ENCODE measurements around the gene CIRBP.
A peak's percentile ranks its signal among the peaks of the same experiment; 100 is the strongest.

The CIRBP gene

DNA sequence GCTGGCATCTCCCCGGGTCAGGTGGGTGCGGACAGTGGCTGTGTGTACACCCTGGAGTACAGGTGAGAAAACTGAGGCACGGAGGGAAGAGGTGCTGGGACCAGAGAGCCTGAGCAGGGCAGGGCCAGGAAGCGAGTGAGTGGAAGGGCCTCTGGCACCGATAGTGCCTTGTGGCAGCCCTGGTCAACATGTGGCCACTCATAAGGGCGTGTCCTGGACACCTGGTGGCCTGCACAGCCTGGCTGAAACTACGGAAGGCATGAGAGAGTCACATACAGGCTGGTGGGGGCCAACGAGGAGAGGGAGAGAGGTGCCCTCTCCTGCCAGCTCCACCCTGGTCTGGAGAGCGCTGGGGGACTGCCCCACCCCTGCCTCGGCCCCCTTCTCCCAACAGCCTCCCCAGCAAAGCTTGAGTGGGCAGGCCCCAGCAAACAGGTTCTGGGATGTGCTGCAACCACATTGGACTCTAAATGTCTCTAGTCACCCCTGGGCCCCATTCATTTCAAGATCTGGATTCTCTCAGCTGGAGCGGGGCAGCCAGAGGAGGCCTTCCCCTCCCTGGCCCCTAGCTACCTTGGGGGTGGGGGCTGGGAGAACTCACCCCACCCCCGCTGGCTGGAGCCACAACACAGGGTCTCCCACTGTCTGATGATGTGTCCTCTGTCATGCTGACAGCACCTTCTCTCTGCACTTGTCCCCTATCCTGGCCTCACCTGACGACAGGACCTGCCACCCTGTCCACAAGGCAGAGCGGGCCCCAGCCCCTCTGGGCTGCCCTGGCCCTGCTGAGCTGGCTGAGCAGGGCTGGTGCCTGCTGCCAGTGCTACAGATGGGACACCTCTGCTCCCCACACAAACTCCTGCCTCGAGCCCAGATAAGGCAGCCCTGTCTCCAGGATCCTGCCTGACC is 37.1 kb upstream of the CIRBP start:
- no peak for DNase-seq

DNA sequence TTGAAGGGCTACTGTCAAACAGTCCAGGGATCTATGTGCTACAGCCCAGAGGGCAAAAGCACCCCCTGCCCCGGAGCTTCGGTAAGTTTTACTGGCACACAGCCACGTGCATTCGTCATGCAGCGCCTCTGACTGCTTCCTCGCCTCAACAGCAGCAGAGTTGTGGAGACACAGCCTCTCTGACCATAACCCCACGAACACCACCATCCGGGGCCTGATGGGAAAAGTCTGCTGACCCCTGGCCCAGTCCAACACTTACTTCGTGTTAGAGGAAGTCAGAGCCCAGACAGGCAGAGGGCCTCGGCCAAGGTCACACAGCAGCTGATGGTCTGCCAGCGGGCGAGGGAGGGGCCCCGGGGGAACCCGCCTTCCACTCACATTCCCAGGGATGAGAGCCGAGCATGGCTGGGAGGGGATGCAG is 36.5 kb upstream of the CIRBP start:
- no peak for DNase-seq

DNA sequence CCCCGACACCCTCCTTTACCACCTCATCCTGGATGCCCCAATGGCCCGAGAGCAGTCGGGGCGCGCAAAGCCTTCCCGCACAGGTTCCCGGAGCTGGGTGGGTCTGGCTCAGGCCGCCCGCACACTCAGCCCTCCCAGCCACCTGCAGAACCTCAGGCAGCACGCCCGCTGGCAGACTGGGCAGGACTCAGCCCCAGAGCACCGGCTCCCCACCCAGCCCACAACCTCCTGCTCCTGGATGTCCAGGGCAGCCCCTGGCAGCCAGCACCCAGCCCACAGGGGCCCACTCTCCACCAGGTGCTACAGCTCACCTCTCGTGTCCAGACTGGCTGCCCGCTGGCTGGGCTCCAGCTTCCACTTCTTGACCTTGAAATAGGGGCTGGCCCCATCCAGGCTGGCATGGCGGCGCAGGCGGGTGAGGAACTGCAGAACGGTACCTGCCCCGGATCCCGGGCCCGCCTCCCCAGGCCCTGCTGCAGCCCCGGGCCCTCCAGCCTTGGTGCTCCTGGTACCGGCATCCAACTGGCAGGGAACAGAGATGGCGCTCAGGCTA is 35.9 kb upstream of the CIRBP start:
- DNase-seq = no peak

DNA sequence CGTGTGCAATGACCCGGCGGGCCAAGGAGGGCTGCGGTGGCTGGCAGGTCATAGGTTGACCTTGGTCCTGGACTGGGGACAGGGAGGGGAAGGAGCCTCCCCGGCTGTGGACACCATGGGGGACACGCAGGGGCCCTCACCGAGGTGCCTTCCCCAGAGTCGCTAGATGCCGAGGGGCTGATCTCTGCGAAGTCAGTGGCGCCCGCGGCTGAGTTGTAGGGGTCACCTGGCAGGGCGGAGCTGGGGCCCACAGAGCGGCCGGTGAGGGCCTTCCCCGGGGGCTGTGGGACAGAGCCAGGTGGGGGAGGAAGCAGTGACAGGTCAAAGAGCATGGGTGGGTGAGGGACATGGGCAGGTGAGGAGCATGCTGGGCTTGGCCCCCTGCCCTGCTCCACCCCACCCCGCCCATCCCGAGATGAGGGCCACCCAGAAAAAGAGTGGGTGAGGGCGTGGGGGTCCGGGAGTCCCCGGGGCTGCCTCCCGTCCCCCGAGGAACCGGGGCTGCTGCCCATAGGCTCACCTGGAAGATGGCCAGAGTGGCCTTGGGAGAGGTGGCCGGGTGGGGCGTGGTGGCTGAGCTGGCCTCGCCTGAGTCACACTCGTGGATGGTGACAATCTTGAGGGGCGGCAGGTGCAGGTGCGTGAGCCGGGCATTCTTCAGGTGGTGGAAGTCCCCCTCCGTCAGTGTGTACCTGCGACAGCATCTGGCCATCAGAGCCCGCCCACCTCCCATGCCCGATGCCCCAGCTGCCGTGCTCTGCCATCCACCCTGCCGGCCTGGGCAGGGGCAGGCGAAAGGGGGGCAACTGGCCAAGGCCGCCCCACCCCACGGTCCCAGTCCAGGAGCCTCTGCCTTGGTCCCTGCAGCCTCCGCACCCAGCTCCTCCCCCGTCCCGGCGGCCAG is 34.8 kb upstream of the CIRBP start:
- no peak for DNase-seq

DNA sequence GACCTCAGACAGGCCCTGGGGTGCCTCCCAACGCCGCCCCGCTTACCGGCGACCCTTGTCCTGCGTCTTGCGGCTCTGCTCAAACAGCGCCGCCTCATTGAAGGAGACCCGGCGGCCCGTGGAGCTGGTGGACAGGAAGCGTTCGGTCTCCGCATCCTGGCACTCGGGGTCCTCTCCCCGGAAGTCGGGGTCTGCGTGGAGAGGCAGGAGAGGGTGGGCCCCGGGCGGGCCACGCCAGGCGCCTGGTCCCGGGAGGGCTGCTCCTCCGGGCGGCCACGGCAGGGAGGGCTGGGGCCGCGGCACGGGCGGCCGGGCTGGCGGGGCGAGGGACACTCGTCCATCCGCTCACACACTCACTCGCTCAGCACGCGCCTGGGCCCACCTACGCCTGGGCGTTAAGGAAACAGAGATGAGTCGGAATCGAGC is 34.2 kb upstream of the CIRBP start:
- DNase-seq = no peak

DNA sequence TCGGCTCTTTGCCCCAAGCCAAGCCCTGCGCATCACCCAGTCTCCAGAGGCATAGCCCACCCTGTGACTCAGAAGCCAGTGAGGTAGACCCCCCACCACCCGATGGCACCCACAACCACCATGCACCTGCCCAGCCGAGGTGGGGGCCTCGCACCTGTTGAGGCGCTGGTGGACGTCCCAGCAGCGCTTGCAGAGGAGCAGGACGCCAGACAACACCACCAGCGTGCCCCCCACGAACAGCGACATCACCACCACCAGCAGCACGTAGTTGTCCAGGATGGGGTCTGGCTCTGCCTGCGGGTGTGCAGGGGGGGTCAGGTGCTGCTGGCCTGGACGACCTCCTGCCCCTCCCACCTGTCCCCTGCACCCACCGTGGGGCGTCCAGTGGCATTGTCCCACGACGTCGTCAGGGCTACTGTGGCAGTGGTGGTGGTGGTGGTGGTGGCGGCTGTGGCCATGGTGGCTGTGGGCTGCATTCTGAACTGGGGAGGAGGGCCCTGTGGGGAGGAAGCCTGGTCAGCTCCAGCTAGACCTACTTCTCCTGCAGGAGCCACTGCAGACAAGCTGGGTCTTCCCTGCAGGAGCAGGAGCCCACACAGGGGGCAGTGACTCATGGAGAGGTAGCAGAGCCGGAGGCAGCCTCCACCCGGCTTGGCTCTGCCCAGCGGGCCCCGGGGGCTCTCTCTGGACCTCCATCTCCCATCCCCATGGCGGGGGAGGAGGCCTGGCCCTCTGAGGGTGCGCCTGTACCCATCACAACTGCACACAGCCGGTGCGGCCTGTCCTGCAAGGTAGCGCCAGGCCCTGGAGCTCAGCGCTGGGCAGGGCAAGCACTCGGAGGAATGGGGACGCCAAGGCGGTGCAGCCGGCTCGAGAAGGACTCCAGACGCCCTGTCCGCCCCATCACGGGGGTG is 33.2 kb upstream of the CIRBP start:
- no peak for DNase-seq

DNA sequence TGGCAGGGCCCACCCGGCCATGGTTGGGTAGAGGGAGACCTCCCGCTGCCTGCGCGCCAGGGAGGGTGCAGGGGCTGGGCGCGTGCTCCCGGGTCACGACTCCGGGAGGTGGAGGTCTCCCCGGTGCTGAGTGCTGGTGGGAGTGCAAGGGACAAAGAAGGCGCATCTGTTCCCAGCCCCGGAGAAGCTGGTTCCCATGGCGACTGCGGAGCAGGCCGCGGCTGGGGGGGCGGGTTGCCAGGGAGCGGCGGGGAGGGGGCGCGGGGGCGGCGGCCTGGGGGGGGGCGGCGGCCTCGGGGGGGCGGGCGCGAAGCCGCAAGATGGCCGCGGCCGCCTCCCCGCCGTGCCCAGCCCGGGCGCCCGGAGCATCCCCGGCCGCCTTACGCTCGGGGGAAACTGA is 32.6 kb upstream of the CIRBP start:
- DNase-seq = no peak

DNA sequence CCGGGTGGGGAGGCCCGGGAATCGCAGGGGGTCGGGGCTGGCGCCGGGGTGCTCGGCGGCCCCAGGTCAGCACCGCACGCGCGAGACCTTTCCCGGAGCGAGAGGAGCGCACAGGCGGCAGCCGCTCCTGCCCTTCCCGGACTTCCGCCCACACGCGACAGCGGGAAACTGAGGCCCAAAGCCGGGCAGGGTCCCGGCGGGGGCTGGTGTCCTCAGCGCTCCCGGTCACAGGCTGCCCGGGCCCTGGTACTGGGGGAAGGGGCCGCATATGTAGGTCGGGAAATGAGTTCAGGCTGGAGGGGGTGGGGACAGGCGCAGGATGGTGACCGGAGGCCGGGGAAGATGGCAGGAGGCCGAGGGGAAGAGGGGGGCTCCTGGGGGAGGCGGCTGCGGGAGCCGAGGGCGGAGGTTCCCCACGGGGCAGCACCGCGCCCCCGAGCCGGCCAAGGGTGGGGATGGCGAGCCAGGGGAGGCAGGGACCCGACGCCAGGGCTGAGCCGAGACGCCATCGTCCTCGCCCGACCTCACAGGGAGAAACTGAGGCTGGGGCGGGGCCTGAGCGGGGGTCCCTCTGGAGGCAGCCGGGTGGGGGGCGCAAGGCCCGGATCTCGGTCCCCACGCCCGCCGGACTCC is 32.0 kb upstream of the CIRBP start:
- DNase-seq = no peak

DNA sequence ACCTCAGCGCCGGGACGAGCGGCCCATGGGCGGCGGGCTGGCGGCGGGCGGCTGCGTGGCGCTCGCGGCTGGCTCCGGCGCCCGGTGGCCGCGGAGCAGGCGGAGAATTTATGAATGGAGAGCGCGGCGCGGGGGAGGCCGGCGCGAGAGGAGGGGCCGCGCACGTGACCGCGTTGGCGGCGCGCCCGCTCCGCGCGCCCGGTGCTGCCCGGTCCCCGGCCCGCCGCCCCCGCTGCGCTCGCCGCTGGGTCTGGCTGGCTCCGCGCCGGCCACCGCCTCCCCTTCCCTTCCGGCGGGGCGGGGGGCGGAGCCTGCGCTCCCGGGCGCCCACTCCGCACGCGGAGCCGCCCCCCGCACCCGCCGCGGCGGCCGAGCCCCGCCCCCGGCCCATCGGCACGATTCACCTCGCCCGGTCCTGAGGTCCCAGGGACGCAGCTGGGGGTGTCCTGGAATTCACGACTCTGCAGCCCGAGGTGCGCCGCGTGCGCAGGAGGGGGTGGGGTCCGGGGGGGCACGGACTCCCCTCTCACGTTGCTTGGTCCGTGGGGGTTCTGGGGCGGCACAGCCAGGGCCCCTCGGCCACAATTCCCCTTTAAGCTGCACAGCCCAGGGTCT is 31.3 kb upstream of the CIRBP start, which contains the start of gene CBARP:
Gene CBARP (minus strand): TSS at position 252 of the 615 bp plus-strand sequence. CDS start 1,905 bp downstream, outside the sequence.
- no peak for DNase-seq

DNA sequence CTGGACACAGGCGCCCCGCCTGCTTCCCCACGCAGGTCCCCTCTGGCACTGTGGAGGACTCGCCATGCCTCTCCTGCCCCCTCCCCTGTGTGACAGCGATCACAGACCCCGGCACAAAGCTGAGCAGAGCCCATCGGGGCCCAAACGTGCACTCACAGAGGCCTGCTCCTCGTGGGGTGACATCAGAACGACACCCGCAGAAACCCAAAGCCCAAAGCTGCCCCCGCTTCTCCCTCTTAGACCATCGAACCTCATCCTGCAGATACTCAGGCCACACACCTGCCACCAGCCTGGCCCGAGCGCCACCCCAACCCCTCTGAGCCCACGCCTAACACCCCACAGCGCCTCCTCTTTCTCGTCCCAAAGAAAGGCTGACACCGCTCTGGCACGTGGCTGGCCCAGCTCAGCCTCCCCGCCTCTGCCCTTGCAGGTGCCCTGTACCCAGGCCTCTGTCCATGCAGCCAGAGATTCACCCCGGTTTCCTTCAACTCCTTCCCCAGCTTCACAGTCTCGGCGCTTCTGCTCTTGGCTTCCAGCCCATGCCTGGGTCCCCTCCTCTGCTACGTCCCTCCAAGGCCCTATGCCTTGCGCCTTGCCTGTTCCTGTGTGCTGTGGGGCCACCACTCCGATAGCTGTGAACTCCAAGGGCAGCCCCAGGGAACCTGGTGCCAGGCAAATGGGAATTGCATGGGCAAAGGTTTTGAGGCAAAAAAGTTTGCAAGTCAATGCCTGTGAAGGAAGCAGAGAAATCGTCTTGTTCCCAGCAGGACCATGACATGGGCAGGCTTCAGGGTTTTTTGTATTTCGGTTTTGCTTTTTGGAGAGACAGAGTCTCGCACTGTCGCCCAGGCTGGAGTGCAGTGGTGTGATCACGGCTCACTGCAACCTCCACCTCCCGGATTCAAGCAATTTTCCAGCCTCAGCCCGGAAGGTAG is 30.5 kb upstream of the CIRBP start:
- DNase-seq = no peak

DNA sequence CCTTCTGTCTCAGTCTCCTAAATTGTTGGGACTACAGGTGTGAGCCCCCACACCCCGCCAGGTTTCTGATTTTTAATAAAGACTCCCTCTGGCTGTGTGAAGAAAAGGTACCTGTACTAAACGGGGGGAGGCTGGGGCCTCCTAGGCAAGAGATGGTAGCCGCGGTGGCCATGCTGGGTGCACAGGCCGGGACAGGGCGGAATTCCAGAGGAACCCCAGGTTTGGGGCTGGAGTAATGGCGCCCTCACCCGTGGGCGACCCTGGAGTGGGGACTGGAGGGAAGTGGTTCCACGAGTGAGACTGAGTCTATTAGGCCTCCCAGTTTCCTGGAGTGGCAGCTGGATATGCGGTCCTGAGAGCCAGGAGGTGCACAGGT is 29.7 kb upstream of the CIRBP start:
- no peak for DNase-seq

DNA sequence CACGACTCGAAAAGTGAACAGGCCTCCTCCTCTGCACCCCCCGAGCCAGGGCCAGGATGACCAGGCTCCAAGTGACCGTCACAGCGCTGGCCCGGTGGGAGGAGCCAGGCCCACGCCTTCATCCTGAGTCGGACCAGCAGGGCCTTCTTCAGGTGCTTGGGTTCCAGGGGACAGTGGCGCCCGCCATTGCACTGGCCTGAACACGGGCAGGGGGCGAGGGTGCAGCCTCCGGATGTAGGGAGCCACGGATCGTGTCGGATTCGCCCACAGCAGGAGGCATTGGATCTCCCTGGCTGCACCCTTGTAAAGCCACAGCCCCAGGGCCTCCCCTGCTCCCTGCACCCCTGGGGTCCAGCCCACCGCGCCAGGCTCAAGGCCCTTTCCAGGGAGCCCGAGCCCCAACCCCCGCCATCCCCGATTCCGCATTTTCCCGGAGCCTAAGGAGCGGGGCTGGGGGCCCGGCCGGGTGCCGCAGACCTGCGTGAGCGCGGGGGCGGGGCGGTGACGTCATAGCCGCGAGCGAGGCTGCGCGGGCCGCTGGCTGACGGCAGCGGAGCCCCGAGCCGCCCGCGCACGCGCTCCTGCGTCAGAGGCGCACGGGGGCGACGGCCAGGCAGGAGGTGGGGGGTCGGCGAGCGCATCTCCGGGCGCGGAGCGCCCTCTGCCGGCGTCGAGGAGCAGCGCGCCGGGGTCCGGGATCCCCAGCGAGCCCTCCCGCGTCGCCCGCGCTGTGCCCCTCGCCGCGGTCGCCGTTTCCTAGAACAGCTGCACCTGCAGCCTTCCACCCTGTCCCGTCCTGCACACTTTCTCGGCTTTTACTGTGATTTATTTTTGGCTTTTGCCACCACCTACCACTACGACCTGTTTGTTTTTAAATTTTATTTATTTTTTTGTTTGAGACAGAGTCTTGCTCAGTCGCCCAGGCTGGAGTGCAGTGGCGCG is 29.1 kb upstream of the CIRBP start:
- peak; percentile 78 for DNase-seq

DNA sequence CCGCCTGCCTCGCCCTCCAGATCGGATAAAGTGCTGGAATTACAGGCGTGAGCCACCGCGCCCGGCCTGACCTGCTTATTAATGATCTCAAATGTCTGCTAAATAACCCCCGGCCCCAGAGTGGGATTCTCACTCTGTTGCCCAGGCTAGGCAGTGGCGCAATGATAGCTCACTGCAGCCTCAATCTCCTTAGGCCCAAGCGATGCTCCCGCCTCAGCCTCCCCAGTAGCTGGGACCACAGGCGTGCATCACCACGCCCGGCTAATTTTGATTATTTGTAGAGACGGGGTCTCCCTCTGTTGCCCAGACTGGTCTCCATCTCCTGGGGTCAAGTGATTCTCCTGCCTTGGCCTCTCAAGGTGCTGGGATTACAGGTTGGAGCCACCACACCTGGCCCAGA is 28.2 kb upstream of the CIRBP start:
- no peak for DNase-seq

DNA sequence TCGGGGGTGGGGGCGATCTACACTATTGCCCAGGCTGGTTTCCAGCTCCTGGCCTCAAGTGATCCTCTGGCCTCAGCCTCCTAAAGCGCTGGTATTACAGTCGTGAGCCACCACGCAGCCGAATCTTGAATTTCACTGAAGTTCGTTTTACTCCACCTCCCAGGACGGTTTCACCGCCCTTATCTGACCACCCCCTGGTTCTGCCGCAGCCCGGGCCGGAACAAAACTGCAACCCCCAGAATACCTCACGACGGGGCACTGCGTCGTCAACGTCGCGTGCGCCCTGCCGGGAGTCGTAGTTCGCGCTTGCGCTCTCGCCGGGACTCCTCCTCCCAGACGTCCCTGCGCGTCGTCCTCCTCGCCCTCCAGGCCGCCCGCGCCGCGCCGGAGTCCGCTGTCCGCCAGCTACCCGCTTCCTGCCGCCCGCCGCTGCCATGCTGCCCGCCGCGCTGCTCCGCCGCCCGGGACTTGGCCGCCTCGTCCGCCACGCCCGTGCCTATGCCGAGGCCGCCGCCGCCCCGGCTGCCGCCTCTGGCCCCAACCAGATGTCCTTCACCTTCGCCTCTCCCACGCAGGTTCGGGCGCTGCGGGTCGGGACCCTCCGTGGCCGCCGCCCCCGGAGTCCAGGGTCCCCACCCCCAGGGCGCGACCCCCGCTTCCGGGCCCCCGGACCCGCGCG is 27.6 kb upstream of the CIRBP start, which contains the start of gene ATP5F1D:
Gene ATP5F1D (plus strand): TSS at position 335 of the 679 bp plus-strand sequence. CDS start 100 bp downstream, at position 435.
- DNase-seq = peak; percentile 73

DNA sequence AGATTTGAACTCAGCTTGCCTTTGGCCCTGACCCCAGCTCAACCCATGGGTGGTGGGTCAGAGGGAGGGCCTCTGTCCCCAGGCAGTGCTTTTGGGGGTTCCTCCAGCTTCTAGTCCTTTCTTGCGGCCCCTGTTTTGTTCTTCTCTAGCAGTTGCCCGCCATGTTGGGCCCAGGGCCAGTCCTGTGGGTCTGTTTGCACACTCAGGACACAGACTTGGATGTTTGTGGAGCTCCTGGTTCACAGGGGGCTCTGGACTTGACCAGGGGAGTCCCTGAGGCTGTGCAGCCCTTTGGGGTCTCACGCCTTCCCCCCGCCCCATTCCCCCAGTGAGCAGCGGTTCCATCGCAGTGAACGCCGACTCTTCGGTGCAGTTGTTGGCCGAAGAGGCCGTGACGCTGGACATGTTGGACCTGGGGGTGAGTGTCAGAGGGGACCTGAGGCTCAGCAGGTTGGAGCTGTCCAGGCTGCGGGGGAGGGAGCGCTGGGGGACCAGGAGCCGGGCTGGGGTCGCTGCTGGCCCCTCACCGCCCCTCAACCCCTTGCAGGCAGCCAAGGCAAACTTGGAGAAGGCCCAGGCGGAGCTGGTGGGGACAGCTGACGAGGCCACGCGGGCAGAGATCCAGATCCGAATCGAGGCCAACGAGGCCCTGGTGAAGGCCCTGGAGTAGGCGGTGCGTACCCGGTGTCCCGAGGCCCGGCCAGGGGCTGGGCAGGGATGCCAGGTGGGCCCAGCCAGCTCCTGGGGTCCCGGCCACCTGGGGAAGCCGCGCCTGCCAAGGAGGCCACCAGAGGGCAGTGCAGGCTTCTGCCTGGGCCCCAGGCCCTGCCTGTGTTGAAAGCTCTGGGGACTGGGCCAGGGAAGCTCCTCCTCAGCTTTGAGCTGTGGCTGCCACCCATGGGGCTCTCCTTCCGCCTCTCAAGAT is 25.1 kb upstream of the CIRBP start:
- DNase-seq = no peak

DNA sequence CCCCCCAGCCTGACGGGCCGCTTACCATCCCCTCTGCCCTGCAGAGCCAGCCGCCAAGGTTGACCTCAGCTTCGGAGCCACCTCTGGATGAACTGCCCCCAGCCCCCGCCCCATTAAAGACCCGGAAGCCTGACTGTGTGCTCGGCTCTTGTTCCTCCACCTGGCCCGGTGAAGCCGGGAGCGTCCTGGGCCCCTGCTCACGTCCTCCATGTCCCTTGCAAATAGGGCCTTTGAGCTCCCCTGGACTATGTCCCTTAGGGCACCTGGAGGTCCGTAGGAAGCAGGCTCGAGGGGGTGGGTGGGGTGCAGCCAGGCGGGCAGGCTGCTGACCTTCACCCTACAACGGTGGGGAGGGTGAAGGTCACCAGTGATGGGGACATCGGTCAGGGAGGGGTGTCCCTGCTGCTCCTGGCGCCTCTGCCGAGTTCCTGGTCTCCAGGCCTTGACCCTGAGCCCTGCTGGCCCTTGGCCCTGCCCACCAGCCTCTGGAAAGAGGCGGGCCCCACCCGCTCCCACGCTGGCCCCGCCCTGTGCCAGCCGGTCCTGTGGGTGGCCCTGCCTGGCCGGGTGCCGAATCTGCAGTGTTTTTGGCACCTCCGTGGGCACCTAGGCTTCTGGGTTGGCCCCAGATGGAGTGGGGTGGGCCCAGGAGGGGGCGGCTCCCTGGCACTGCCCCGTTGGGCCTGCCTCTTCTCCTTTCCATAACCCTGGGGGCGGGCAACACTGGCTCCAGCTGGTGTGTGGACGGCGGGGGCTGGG is 24.3 kb upstream of the CIRBP start:
- no peak for DNase-seq
